ENCODE results near the gene ETS1.

DNA sequence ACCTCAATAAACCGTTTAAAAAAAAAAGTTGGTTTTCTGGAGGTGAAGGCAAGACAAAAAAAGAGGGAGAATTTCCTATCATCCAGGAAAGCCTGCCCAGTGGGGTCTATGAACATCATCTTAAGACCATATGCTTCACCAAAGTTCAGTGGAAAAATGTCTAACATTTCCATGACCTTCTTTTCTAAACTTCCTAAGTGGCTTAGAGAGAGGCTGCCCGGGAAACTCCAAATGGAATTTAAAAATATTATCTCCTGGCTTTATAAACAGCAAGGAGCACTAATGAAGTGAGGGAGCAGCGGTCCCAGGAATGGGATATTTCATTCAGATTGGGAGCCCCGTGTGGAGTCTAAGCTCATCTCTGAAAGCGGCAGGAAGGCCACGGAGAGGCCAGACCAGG is 46.9 kb downstream of the ETS1 start:
- TF ChIP-seq, protein P1, sequence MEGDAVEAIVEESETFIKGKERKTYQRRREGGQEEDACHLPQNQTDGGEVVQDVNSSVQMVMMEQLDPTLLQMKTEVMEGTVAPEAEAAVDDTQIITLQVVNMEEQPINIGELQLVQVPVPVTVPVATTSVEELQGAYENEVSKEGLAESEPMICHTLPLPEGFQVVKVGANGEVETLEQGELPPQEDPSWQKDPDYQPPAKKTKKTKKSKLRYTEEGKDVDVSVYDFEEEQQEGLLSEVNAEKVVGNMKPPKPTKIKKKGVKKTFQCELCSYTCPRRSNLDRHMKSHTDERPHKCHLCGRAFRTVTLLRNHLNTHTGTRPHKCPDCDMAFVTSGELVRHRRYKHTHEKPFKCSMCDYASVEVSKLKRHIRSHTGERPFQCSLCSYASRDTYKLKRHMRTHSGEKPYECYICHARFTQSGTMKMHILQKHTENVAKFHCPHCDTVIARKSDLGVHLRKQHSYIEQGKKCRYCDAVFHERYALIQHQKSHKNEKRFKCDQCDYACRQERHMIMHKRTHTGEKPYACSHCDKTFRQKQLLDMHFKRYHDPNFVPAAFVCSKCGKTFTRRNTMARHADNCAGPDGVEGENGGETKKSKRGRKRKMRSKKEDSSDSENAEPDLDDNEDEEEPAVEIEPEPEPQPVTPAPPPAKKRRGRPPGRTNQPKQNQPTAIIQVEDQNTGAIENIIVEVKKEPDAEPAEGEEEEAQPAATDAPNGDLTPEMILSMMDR (IDR thresholded peaks at IDR 0.05), result no peak
- no peak for TF ChIP-seq POLR2A (IDR thresholded peaks at IDR 0.05)
